Heart left ventricle (tissue), 16 donors: ENCODE results near the gene KLHL7. TPM values are rescaled to one million over a fixed set of nuclear protein-coding genes. Genes with fewer than 3 reads are reported as not detected.
"Not testable (repeated sequence)": the region's sequence is repeated elsewhere in the genome, so short reads cannot be mapped to it uniquely, and the experiment has no call there.

Experiments
- ATAC-seq, 4 donors: fragments of 200-7000 bp; cut with Tn5 transposase; one replicate each; pipeline ENCODE4 v1.9.1; 2020 to 2022; ENCODE audit warnings: moderate library complexity in 4 of 4, mild to moderate bottlenecking in 3 of 4, moderate number of reproducible peaks in 1 of 4
- DNase-seq, 5 donors: peaks; one replicate each; pipeline ENCODE4 v3.0.0-alpha.2; 2020
- H3K27ac ChIP-seq, 12 donors: fragments of 200-600 bp; sonication (generic) in 4 of 12; one replicate each; pipeline versions ENCODE4 v1.5.0 to v1.8.0; 2016 to 2022; ENCODE audit warnings: mild to moderate bottlenecking in 2 of 12
- H3K27me3 ChIP-seq, 9 donors: fragments of 200-600 bp; sonication (generic) in 2 of 9; one replicate each; pipeline versions ENCODE4 v1.5.1 to v1.8.0; 2016 to 2022; ENCODE audit warnings: mild to moderate bottlenecking in 3 of 9
- H3K36me3 ChIP-seq, 9 donors: fragments of 200-600 bp; sonication (generic) in 2 of 9; one replicate each; pipeline versions ENCODE4 v1.5.0 to v1.8.0; 2018 to 2022; ENCODE audit warnings: mild to moderate bottlenecking in 2 of 9
- H3K4me1 ChIP-seq, 12 donors: fragments of 200-600 bp; sonication (generic) in 4 of 12; one replicate each; pipeline versions ENCODE4 v1.5.0 to v1.8.0; 2016 to 2022; ENCODE audit warnings: mild to moderate bottlenecking in 3 of 12
- H3K4me3 ChIP-seq, 12 donors: fragments of 200-600 bp; sonication (generic) in 4 of 12; one replicate each; pipeline versions ENCODE4 v1.5.0 to v1.8.0; 2017 to 2022; ENCODE audit warnings: mild to moderate bottlenecking in 9 of 12, moderate library complexity in 4 of 12
- H3K9me3 ChIP-seq, 12 donors: fragments of 200-600 bp; sonication (generic) in 4 of 12; one replicate each; pipeline versions ENCODE4 v1.5.0 to v1.8.0; 2016 to 2022; ENCODE audit warnings: mild to moderate bottlenecking in 1 of 12
- CTCF ChIP-seq, 12 donors: fragments of 200-600 bp; sonication (generic) in 4 of 12; IDR thresholded peaks; one replicate each; pipeline versions ENCODE4 v1.5.0 to v1.8.0; 2018 to 2022; ENCODE audit warnings: antibody characterized with exemption in 12 of 12, mild to moderate bottlenecking in 5 of 12
- POLR2A ChIP-seq, 2 donors: fragments of 450-650 bp; IDR thresholded peaks; one replicate each; pipeline ENCODE4 v1.6.1; 2017; ENCODE audit warnings: antibody characterized with exemption in 2 of 2, mild to moderate bottlenecking in 2 of 2, moderate library complexity in 2 of 2
- WGBS, 4 donors: extraction: QIAGEN DNeasy Blood & Tissue Kit in 2 of 4; methylation state at CpG; one replicate each; pipeline versions ENCODE4 v1.1.5 to v1.1.7; 2013 to 2018; 5-methylcytosine and 5-hydroxymethylcytosine counted together
- intact Hi-C, 10 donors: fragments of 100-400 bp; cut with DNase I; formaldehyde crosslinking; loops; one replicate each; pipeline versions ENCODE4 v1.11.1 to v1.14.2; 2022
- polyA plus RNA-seq, 2 donors: library from polyadenylated mRNA; stranded (reverse); fragments of 200-250 nt; gene quantifications; one replicate each; pipeline ENCODE4 v1.2.3, GENCODE V29; 2013
- total RNA-seq, 9 donors: library from RNA; depleted of rRNA in 2 of 9; stranded (reverse); fragments of >200 nt in 2 of 9; fragmentation: NEBNext Ultra II Directional in 3 of 9; extraction: Animal tissue kit (Norgen Biotek cat#: 25700) in 3 of 9; gene quantifications; one replicate each; pipeline versions ENCODE4 v1.1.0 to v1.2.4, GENCODE V29; 2016 to 2023
- donor health status: ischemic (EF 13 %, LVEDD 7.1; RV severe dilation, severe dysfunction).
- donor health status: healthy with polysubstance abuse.
- donor health status: DM: no; HTN: yes; CAD: no.
- donor health status: DM: no; HTN: no; CAD: no.
- donor health status: ischemic (EF 25% LVEDD 6.9; RV normal size, moderate dysfunction).
- donor health status: ischemic (EF 25% LVEDD 5.7; RV mildly dilated, moderate dysfunction).
- donor health status: healthy.
- donor health status: DM: yes; HTN: yes; CAD: no.
- donor health status: ischemic (EF 35%, LVEDD 5.7; RV mildly dilated, moderate dysfunction).
- donor health status: nonischemic (EF 11% LVEDD 7.7; RV severe dilation, severe dysfunction).
- donor health status: DM: yes; HTN: yes; CAD: no.
- donor health status: PGD.
- donor health status: ischemic (EF 29% LVEDD 5.4; RV normal size, mild dysfunction).
- donor health status: nonischemic (EF 23%, LVEDD 6.1; RV moderate dilation, normal function).

KLHL7 gene
- total and polyA plus RNA-seq, 11 donors, result 48.0 to 159 (median 108) TPM

DNA sequence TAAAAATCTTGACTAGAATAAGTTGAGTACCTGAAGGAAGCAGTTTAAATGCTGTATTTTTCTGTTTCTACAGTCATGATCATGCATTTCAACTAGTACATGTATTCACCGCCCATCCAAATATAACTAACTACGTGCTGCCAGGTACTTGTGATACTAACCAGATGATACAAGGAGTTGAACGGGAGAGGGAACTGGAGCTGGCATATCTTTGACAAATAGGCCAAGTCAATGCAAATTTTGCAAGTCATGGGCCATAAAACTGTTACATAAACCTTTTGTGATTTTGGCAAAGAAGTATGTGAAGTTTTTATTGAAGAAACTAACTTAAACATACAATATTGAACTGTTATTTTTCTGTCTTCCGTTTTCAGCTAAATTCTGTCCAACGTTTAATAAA is 90.7 kb downstream of the KLHL7 start:
- intact Hi-C loops, result loop anchor here in 3 of 10 donors (5.0 kb wide), 1 partner anchor 51 kb away; the partner anchor contains the start of gene GPNMB (in 3 of the 3)
- Histone ChIP-seq H3K4me3 (no peak overlapping the region), H3K27ac (peak overlapping the region in 11 of 12 donors; percentile 3 to 78 (median 48)), H3K9me3 (no peaks in the 10 kb centered on the region), H3K27me3 (no peaks in the 10 kb centered on the region), H3K36me3 (peaks cover 0 to 90% (median 77%) of the 10 kb centered on the region in 9 donors), H3K4me1 (peaks cover 0 to 18% (median 4%) of the 10 kb centered on the region in 12 donors)
- 50 to 63% (median 55%) methylated on average over 5 of the region's 5 CpGs for WGBS, 4 donors
- no peak for TF ChIP-seq POLR2A (IDR thresholded peaks at IDR 0.05)
- no peak for TF ChIP-seq CTCF (IDR thresholded peaks at IDR 0.05)
- ATAC-seq (peak; percentile 82 to 93 (median 92)), DNase-seq (no peak)

- not testable (repeated sequence) for ATAC-seq, DNase-seq, H3K27me3 ChIP-seq, H3K4me3 ChIP-seq, H3K9me3 ChIP-seq
- Histone ChIP-seq H3K27ac (peak overlapping the region in 1 of 12 donors; percentile 3), H3K36me3 (peaks cover 0 to 83% (median 72%) of the 10 kb centered on the region in 9 donors), H3K4me1 (peaks cover 0 to 18% (median 4%) of the 10 kb centered on the region in 12 donors)
- 90 to 98% (median 94%) methylated on average over 5 of the region's 5 CpGs for WGBS, 4 donors
- intact Hi-C loops, result loop anchor here in 3 of 10 donors (5.0 kb wide), 1 partner anchor 50 kb away; the partner anchor contains the start of gene GPNMB (in 3 of the 3)
Observed at GRCh38 chr7:23197745-23198144, 92.2 kb downstream of the KLHL7 start.

DNA sequence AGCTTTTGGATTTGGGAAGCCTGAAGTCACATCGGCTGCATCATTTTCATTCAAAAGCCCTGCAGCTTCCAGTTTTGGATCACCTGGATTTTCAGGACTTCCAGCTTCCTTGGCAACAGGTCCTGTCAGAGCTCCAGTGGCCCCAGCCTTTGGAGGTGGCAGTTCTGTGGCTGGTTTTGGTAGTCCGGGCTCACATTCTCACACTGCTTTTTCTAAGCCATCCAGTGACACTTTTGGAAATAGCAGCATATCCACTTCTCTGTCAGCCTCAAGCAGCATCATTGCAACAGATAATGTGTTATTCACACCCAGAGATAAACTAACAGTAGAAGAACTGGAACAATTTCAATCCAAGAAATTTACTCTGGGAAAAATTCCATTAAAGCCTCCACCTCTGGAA is 94.7 kb downstream of the KLHL7 start:
- Histone ChIP-seq H3K27ac (peak overlapping the region in 3 of 12 donors; percentile 2 to 24 (median 20)), H3K27me3 (no peaks in the 10 kb centered on the region), H3K4me1 (peaks cover 0 to 18% (median 4%) of the 10 kb centered on the region in 12 donors), H3K9me3 (no peaks in the 10 kb centered on the region), H3K4me3 (no peak overlapping the region), H3K36me3 (peaks cover 0 to 68% (median 54%) of the 10 kb centered on the region in 9 donors)
- DNase-seq (no peak), ATAC-seq (peak in 1 of 4 donors; percentile 51)
- WGBS, 4 donors, result 65 to 70% (median 68%) methylated on average over 2 of the region's 2 CpGs
- TF ChIP-seq CTCF (IDR thresholded peaks at IDR 0.05) (no peak), POLR2A (IDR thresholded peaks at IDR 0.05) (no peak)
- intact Hi-C loops, result loop anchor here in 1 of 10 donors (5.0 kb wide), 1 partner anchor 42 kb away; no protein-coding TSS in a partner anchor

DNA sequence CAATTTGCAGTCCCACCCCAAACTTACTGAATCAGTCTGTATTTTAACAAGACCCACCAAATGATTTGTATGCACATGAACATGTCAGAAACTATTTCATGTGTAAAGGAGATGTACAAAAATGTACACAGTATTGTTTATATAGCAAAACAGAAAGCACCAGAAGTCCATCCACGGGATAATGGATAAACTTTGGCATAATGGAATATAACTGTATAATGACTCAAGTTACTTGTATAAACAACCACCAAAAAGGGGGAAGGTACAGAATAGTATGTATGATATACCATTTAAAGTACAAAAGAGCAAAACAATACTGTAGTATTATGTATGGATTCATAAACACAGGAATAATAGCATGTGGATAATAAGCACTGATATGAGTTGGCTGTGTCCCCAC is 98.7 kb downstream of the KLHL7 start:
- TF ChIP-seq POLR2A (IDR thresholded peaks at IDR 0.05) (no peak), CTCF (IDR thresholded peaks at IDR 0.05) (no peak)
- peaks cover 0 to 13% (median 5%) of the 10 kb centered on the region in 12 donors for H3K4me1 ChIP-seq
- intact Hi-C loops, result loop anchor here in 1 of 10 donors (5.0 kb wide), 1 partner anchor 38 kb away; no protein-coding TSS in a partner anchor
- H3K27me3 ChIP-seq, result no peaks in the 10 kb centered on the region
- no peak for DNase-seq
- 90 to 96% (median 94%) methylated on average over 1 of the region's 1 CpG for WGBS, 4 donors
- H3K36me3 ChIP-seq, result peaks cover 0 to 32% (median 28%) of the 10 kb centered on the region in 9 donors
- no peaks in the 10 kb centered on the region for H3K9me3 ChIP-seq
- no peak overlapping the region for H3K27ac ChIP-seq
- H3K4me3 ChIP-seq, result no peak overlapping the region
- no peak for ATAC-seq
